HG03108 (cell line): ENCODE data around the gene SYPL2.
A peak's percentile ranks its signal among the peaks of the same experiment; 100 is the strongest.
"Not testable (repeated sequence)": the region's sequence is repeated elsewhere in the genome, so short reads cannot be mapped to it uniquely, and the experiment has no call there.

Source experiments
- ATAC-seq: cut with Tn5 transposase; IDR thresholded peaks from one replicate; pipeline ENCODE4 v1.9.1; 2021; ENCODE audit warnings: moderate library complexity; ENCODE audit not compliant: unreplicated experiment

The SYPL2 gene

DNA sequence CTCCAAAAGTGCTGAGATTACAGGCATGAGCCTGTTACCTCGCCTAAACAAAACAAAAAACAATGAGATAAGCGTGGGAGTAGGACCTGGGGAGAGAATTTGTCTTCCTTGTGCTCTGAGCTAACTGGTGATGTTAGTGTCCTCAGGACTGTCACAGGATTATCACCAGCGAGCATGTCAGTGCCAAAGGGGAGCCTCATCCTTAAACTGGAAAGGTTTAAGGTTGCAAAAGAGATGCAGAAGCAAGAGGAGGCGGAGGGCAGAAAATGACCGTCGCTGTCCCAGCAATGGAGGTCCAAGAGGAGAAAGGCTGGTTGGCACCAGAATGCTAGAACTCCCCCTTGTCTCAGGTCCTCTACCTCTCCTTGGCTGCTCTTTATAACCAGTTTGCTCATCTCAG, 3.9 kb downstream of the SYPL2 start:
- ATAC-seq, result no peak

DNA sequence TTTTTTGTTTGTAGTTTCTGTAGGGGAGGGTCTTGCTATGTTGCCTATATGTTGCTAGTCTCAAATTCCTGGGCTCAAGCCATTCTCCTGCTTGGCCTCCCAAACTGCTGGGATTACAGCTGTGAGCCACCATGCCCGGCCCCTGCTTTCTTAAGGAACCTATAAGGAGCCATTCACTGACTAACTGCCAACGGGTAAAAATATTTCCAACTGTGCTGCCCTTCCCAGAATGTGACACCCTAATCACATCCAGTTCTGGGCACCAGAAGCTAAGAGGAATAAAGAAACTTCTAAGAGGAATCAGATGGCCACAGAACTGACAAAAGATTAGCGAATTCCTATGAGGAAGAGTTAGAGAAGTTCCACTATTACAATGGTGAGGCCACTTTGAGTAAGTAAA, 6.4 kb downstream of the SYPL2 start:
- no peak for ATAC-seq

DNA sequence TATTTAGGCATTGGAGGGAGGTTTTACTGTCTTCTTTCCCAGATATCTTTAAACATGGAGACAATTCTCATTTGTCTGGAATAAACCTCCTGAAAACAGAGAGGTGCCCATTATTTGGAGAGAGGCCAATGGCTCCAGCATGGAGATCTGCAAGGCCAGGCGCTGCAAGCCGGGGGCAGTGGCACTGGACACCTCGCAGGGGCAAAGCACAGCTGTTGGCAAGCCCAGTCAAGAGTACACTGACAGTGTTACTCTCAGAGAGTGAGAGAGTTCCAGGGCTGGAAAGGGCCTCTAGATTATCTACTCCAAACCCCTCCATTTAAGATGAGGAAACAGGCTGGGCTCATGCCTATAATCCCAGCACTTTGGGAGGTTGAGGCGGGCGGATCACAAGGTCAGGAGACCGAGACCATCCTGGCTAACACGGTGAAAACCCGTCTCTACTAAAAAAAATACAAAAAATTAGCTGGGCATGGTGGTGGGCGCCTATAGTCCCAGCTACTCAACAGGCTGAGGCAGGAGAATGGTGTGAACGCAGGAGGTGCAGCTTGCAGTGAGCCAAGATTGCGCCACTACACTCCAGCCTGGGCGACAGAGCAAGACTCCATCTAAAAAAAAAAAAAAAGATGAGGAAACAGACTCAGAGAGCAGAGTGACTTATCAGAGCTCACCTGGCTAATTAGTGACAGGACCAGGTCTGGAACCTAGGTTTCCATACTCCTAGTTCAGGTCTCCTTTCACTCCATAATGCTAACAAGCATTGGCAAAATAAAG, 7.1 kb downstream of the SYPL2 start:
- ATAC-seq, result not testable (repeated sequence)

DNA sequence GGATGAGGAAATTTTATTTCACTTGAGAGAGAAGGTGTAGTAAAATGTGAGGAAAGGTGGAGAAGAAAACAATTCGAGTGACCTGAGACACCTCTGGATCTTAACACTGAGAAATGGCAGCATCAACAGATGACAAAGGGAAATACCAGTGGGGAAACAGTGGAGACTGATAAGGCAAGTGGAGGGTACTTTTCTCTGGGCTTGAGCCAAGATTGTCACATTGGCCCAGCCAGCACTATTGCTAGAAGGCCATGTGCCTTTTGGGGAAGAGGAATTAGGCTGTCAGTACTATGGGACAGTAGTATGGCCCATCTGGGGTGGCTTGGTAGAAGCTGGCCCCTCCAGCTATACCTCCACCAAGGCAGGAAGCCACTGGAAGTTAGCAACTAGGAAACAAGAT, 8.4 kb downstream of the SYPL2 start:
- no peak for ATAC-seq

DNA sequence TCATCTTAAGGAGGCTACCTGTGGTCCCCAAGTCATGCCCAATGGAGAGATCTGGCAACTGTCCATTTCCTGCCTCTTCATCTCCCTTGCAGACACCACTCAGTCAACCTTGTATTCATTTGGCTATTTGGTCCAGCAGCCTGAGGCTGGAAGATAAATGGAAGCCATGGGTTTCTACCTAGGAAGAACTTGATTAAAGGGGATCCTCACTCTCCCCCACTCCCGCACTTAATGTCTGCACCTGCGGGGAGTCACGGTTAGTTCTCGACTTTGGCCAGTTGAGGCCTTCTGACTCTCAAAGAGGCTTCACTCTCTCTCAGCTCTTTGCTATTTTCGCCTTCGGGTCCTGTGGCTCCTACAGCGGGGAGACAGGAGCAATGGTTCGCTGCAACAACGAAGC, 8.9 kb downstream of the SYPL2 start:
- no peak for ATAC-seq

DNA sequence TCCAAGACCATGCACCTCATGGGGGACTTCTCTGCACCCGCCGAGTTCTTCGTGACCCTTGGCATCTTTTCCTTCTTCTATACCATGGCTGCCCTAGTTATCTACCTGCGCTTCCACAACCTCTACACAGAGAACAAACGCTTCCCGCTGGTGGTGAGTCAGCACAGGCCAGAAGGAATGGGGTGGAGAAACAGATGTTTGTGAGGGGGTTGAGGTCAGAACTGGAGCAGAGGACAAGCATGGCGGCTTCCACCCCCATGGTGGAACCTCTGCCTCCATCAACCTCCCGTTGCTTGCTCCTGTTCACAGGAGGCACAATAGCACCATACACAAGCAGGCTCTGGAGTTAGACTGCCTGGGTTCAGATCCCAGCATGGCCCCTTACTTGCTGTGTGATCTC, 10.5 kb downstream of the SYPL2 start:
- no peak for ATAC-seq

DNA sequence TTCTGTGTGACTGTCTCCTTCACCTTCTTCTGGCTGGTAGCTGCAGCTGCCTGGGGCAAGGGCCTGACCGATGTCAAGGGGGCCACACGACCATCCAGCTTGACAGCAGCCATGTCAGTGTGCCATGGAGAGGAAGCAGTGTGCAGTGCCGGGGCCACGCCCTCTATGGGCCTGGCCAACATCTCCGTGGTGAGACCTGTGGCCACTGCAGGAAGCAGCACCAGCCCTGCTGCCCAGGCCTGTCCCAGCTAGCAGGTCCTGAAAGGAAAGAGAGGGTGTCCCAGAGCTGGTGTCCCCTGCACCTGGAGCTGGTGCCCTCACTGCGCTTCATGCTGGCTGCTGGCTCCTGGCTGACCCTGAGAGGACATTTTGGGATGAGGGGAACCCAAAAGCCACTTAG, 11.5 kb downstream of the SYPL2 start:
- ATAC-seq, result no peak

DNA sequence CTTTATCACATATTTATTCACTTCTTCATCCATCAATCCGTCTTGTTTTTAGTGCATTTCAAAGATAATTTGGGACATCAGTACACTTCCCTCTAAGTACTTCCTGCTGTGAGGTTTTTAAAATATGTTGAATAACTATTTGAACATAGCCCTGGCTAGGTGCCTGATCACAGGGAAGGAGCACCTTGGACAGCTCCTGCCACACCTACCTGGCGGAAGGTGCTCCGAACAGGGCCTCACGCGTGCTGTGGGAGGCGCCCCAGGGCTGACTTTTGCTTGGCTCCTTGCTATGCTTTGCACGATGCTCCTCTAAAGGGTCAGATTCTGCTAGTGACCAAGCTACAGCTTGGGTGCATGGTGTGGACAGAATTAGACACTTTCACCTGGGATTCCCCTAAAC, 12.5 kb downstream of the SYPL2 start:
- ATAC-seq, result no peak

DNA sequence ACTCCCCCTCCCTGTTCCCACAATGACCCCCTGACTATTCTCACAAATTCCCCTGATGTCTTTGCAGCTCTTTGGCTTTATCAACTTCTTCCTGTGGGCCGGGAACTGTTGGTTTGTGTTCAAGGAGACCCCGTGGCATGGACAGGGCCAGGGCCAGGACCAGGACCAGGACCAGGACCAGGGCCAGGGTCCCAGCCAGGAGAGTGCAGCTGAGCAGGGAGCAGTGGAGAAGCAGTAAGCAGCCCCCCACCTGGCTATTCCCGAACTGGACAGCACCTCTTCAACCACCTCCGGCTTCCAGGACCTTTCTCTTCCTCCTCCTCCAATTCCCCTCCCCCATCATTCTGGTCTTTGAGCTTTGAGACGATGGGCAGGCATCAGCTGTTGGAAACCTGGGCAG, 13.0 kb downstream of the SYPL2 start:
- no peak for ATAC-seq

DNA sequence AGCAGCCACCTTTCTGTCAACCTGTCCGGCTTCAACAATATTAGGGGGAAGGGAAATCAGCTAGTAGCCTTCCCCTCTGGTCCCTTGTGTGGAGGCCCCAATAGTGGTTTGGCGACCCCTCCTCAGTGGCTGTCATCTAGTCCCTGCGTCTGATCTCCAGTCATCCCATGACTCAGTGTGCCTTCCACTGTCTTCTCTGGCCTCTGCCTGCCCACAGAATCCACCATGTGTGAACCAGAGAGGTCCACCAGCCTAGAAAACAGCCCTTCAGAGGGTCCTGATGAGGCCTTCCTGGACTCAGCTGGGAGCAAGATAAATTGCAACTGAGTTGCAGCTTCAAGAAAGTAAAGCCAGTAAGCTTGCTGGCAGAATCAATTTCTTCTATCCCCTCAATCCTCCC, 13.6 kb downstream of the SYPL2 start:
- no peak for ATAC-seq

DNA sequence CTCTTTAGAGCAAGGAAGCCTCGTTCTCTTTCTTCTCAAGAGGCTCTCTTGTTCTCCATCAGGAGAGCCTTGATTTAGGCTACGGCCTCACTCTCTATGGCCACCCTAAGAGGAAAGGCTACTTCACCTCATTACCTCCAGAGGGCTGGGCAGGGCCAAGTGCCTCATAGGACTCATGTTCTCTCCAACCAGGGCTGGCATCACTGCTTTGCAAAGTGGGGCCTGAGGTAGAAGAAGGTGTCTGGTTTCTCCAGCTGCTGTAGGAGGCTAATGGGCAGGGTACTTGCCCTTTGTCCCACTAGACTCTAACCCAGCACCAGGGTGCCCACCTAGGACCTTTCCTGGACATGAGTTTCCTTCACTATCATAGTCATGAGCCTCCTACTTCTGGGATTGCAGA, 15.3 kb downstream of the SYPL2 start:
- ATAC-seq, result no peak

DNA sequence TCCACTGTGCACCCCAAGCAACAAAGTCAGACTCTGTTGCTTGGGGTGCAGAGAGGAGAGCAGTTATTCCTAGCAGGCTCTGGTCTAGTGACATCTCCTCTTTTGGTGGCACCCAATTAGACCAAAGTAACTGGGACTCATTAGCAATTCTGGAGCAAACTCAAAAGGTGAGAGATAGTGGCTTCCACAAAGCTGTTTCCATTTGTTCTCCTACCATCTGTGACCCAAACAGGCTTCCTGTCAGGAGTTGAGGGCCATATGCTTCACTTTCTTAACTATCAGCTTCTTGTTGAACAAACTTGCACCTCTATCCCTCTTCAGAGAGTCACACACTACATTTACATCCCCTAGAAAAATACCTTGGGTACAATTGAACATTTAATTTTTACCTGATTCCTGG, 15.9 kb downstream of the SYPL2 start:
- ATAC-seq, result no peak

DNA sequence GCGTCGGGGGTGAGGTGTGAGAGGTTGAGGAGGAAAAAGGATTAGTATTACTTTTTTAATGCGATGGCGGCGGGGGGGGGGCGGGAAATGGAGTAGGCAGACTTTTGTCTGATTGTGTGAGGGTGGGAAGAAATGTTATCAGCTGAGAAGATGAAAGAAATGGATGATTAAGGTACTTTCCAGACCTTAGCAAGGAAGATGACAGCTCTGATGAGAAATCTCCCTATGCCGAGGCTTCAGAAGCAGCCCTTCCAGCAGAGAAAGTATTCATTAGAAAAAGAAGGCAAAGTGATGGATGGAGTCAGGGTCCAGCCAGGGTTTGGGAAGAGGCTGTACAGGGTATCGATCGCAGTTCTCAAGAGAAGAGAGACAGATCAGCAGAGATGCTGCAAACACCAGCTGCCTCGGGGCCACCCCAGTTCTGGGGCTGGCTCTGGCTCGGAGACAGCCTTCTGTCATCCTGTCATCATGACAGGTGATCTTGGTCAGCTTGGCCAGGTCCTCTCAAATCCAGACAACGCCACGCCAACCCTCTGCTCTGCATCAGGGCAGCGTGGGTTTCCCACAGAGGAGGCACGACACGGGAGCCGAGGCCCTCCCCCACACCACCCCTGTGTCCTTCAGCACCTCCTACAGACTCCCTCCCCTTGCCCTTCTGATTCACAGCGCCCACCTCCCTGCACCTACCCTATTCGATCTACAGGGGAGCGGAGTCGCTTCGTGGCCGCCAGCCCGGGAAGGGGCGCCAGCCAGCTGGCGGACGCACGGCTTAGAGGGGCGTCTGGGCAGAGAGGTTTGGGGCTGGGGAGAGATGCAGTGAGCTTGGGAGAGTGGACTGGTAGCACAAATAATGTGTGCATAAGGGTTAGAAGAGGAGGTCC, 16.7 kb downstream of the SYPL2 start:
- ATAC-seq, result peak; percentile 14

DNA sequence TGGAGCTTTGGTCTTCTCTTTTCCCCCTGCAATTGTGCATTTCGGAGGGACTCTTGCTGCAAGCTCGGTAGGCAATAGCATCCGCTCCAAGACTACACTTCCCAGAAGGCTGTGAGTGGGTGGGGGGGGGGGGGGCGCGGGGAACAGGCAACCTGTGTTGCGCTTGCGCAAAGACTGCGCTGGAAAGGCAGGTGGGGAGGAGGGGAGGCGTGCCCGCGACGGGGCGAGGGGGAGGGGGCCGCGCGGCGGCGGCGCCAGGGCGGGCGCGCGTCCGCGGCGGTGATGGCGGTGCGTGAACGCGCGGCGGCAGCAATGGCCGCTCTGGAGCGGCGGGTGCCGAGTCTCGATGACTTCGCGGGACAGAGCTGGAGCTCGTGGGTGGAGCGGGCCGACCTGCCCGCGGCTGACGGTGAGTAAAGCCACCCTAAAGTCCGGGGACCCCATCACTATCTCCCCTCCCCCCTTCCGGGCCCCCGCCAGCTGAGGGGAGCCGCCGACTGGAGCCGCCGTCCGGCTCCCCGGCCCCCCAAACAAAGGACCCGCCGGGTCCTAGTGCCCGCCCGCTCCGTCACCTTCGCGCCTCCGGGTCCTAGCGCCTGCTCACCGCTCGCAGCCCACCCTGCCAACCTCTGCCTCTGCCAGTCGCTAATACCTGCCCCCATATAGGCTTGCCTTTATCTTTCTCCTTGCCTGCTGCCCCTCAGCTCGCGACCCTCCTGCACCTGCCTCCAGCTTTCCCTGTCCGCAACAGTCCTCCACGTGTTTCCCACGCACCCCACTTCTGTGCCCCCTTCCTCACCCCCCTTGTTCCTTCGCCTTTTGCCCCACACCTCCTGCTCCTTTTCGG, 17.5 kb downstream of the SYPL2 start, which contains the start of gene ATXN7L2:
TSS of gene ATXN7L2 (plus strand) at position 234 of the 847 bp plus-strand sequence. CDS start at position 283, 49 bp downstream.
- ATAC-seq, result peak; percentile 73

DNA sequence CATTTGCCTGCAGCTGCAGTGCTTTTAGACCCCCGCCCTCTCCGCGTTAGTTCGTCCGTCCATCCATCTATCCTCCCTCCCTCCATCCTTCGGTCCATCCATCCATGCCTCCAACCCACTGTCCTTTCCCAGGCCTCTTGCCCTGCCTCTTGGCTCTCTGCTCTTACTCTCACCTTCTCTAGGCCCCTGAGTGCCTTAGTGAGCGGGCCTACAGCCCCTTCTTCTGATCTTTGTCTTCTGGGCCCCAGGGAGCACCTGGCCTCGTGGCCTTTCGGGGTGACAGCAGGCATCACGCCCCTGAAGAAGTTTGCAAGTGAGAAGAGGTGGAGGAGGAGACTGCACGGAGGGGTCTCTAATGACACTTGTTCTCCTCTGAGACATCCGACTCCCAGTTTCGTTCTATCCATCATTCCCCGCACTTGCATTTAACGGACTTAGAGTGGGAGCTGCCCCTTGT, 18.2 kb downstream of the SYPL2 start:
- ATAC-seq, result no peak

DNA sequence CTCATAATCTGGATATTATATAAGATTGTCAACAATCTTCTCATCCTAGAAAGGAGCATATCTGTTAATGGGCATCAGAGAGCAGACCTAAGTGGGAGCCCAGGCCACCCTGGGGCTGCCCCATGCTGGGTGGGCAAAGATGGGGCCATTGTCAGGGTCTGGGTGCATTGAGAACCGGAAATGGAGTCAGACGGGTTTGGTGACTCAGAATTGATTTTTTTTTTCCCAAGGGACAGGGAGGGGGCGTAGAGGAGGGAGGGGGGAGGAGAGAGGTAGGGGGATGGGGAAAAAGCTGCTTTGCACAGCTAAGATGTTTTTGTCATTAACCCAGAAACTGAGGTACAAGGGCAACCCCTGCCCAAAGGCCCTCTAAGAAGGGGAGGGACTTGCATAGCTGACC, 18.7 kb downstream of the SYPL2 start:
- ATAC-seq, result no peak

DNA sequence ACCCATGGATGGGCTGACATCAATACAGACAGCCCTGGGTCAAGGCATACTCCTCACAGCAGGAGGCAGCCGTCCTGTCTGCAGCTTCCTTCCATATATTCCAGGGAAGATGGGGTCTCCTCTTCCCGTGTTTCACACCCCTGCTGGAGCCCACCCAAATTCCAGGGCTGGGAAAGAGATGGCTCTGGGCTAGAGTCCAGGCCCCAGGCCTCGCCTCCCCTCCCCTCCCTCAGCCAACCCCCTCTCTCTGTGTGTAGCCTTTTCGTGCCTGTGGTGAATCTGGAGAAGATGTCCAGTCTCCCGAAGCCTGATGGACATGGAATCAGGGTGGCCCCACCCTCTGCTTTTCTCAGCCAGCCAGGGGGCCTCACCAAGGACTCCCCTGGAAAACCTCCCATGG, 20.9 kb downstream of the SYPL2 start:
- ATAC-seq, result no peak

DNA sequence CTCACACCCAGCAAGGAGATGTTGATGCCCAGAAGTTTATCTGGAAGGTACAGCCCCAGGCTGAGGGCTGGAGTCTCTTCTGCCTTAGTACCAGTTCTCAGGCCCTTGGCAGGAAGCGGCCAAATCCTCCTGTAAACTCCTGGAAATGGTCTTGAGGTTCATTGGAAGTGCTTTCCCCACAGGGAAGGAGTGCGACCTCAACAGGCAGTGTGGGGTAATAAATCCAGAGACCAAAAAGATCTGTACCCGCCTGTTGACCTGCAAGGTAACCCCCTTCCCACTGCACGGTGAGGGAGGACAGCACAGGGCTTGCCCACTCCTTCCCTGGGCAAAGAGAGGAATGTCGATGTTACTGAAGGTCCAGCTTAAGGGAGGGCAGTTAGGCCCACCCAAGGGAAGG, 21.9 kb downstream of the SYPL2 start:
- no peak for ATAC-seq

DNA sequence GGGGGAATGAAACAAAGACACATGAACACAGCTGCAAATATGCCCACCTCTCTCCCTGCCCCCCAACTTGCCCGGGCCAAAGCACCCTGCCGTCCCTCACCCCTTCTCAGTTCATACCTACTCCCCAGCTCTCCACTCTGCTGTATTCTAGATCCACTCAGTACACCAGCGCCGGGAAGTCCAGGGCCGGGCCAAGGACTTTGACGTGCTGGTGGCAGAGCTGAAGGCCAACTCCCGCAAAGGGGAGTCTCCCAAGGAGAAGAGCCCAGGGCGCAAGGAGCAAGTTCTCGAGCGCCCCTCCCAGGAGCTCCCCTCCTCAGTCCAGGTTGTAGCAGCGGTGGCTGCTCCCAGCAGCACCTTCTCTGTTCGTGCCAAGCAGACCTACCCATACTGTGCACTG, 22.4 kb downstream of the SYPL2 start:
- ATAC-seq, result no peak

DNA sequence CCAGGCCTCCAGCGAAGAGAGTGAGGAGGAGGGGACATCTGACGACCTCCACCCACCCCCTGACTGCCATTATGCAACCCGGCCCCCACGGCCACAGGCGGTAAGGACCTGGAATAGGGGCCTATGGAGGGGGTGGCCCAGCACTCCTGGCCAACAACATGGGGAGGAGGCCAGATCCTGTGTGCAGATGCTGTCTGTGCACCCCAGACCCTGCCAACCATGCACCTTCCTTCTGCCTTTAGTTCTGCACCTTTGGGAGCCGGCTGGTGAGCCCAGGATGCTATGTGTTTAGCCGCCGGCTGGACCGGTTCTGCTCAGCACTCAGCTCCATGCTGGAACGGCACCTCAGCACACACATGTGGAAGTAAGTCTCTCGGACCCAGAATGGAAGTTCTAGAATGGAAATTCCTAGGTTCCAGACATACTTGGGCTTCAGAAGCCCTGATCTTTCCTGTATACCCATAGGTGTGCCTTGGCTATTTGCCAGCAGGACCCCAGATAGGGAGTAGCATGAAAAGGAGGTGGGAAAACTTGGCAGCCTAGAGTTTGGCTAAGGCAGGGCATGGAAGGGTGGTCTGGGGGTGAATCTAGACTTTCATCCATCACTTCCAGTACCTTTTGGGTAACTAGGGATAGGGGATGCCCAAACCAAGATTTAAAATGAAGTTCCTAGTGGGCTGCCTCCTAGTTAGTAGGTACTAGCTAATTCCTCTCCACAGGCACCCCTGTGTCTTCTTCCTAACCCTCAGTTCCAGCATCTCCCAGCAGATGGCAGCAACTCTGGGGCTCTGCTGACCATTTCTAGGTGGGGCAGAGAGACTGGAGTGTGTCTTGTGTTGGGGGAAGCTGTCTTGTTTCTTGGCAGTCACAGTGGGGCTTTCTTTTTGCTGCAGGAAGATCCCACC, 23.9 kb downstream of the SYPL2 start:
- ATAC-seq, result no peak
